ENCODE measurements around the gene SLC11A2.
A peak's percentile ranks its signal among the peaks of the same experiment; 100 is the strongest.
"Not testable (repeated sequence)": the region's sequence is repeated elsewhere in the genome, so short reads cannot be mapped to it uniquely, and the experiment has no call there.

Gene SLC11A2

GRCh38 chr12:51019927-51020326 lies 6.3 kb downstream of the SLC11A2 start:
- no peaks in the 10 kb centered on the region for H3K9me3 ChIP-seq (ENCODE audit: control extremely low read depth in 1 of 5, control insufficient read depth in 4 of 5, insufficient read depth in 2 of 5, low read depth in 1 of 5, low read length in 4 of 5)
- no peak overlapping the region for H3K4me3 ChIP-seq (ENCODE audit: control insufficient read depth in 1 of 7, extremely low read depth in 1 of 7, insufficient read depth in 4 of 7, low read depth in 2 of 7, low read length in 6 of 7)
- WGBS (ENCODE audit: insufficient coverage): no CpG with 5 or more reads among the region's 2 CpGs
- CTCF ChIA-PET: interaction anchor here (0.8 to 2.1 kb wide), 4 partner anchors 8 to 16 kb away, joined by 3 to 6 read pairs (median 4); no protein-coding TSS in a partner anchor
- H3K27me3 ChIP-seq (replicated peaks in 2 of 5; ENCODE audit: control insufficient read depth in 4 of 5, insufficient read depth in 5 of 5, low read length in 4 of 5): no peaks in the 10 kb centered on the region
- peaks cover 0 to 2% (median 0%) of the 10 kb centered on the region in 4 experiments for H3K36me3 ChIP-seq (ENCODE audit: control insufficient read depth in 4 of 4, insufficient read depth in 4 of 4, low read length in 3 of 4)
- peak overlapping the region; percentile 43 to 76 for H3K27ac ChIP-seq (ENCODE audit: insufficient read depth in 1 of 2, low read depth in 1 of 2, low read length in 2 of 2, poor library complexity in 1 of 2, severe bottlenecking in 2 of 2)
- peaks cover 25 to 51% (median 42%) of the 10 kb centered on the region in 4 experiments for H3K4me1 ChIP-seq (ENCODE audit: control extremely low read depth in 1 of 4, control insufficient read depth in 4 of 4, insufficient read depth in 4 of 4, low read length in 3 of 4)
- no peak for DNase-seq
- POLR2A ChIA-PET: interaction anchor here (1.2 kb wide), 1 partner anchor 11 kb away, joined by 4 read pairs; no protein-coding TSS in a partner anchor

GRCh38 chr12:51018956-51019355 lies 7.2 kb downstream of the SLC11A2 start:
- peaks cover 20 to 41% (median 32%) of the 10 kb centered on the region in 4 experiments for H3K4me1 ChIP-seq (ENCODE audit: control extremely low read depth in 1 of 4, control insufficient read depth in 4 of 4, insufficient read depth in 4 of 4, low read length in 3 of 4)
- H3K4me3 ChIP-seq (ENCODE audit: control insufficient read depth in 1 of 7, extremely low read depth in 1 of 7, insufficient read depth in 4 of 7, low read depth in 2 of 7, low read length in 6 of 7): no peak overlapping the region
- H3K9me3 ChIP-seq (ENCODE audit: control extremely low read depth in 1 of 5, control insufficient read depth in 4 of 5, insufficient read depth in 2 of 5, low read depth in 1 of 5, low read length in 4 of 5): no peaks in the 10 kb centered on the region
- ChIA-PET CTCF (interaction anchor here (1.2 to 1.6 kb wide), 3 partner anchors 9 to 11 kb away, joined by 4 to 5 read pairs (median 5); no protein-coding TSS in a partner anchor), POLR2A (interaction anchor here (0.6 kb wide), 1 partner anchor 439 kb away, joined by 4 read pairs; no protein-coding TSS in a partner anchor)
- H3K36me3 ChIP-seq (ENCODE audit: control insufficient read depth in 4 of 4, insufficient read depth in 4 of 4, low read length in 3 of 4): peaks cover 0 to 2% (median 0%) of the 10 kb centered on the region in 4 experiments
- no peaks in the 10 kb centered on the region for H3K27me3 ChIP-seq (replicated peaks in 2 of 5; ENCODE audit: control insufficient read depth in 4 of 5, insufficient read depth in 5 of 5, low read length in 4 of 5)
- WGBS (ENCODE audit: insufficient coverage): 89% methylated on average over 1 of the region's 2 CpGs
- DNase-seq: no peak
- no peak overlapping the region for H3K27ac ChIP-seq (ENCODE audit: insufficient read depth in 1 of 2, low read depth in 1 of 2, low read length in 2 of 2, poor library complexity in 1 of 2, severe bottlenecking in 2 of 2)

GRCh38 chr12:51017452-51017851 lies 8.7 kb downstream of the SLC11A2 start:
- ChIA-PET POLR2A (no interaction called here), CTCF (interaction anchor here (1.1 kb wide), 1 partner anchor 227 kb away, joined by 3 read pairs; no protein-coding TSS in a partner anchor)
- peaks cover 14 to 40% (median 28%) of the 10 kb centered on the region in 4 experiments for H3K4me1 ChIP-seq (ENCODE audit: control extremely low read depth in 1 of 4, control insufficient read depth in 4 of 4, insufficient read depth in 4 of 4, low read length in 3 of 4)
- no peaks in the 10 kb centered on the region for H3K27me3 ChIP-seq (replicated peaks in 2 of 5; ENCODE audit: control insufficient read depth in 4 of 5, insufficient read depth in 5 of 5, low read length in 4 of 5)
- no peak overlapping the region for H3K4me3 ChIP-seq (ENCODE audit: control insufficient read depth in 1 of 7, extremely low read depth in 1 of 7, insufficient read depth in 4 of 7, low read depth in 2 of 7, low read length in 6 of 7)
- no peaks in the 10 kb centered on the region for H3K9me3 ChIP-seq (ENCODE audit: control extremely low read depth in 1 of 5, control insufficient read depth in 4 of 5, insufficient read depth in 2 of 5, low read depth in 1 of 5, low read length in 4 of 5)
- no peak overlapping the region for H3K27ac ChIP-seq (ENCODE audit: insufficient read depth in 1 of 2, low read depth in 1 of 2, low read length in 2 of 2, poor library complexity in 1 of 2, severe bottlenecking in 2 of 2)
- DNase-seq: no peak
- H3K36me3 ChIP-seq (ENCODE audit: control insufficient read depth in 4 of 4, insufficient read depth in 4 of 4, low read length in 3 of 4): peaks cover 0 to 2% (median 0%) of the 10 kb centered on the region in 4 experiments

DNA sequence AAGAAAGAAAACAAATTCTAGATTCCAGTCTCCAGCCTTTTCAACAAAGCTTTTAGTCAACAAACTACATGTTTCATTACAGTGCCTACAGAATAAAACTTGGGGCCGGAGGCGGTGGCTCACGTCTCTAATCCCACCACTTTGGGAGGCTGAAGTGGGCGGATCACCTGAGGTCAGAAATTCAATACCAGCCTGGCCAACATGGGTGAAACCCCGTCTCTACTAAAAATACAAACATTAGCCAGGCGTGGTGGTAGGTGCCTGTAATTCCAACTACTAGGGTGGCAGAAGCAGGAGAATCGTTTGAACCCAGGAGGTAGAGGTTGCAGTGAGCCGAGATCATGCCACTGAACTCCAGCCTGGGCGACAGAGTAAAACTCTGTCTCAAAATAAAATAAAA lies 11.7 kb downstream of the SLC11A2 start:
- H3K27ac ChIP-seq (ENCODE audit: insufficient read depth in 1 of 2, low read depth in 1 of 2, low read length in 2 of 2, poor library complexity in 1 of 2, severe bottlenecking in 2 of 2); DNase-seq; POLR2A ChIA-PET; H3K4me3 ChIP-seq (ENCODE audit: control insufficient read depth in 1 of 7, extremely low read depth in 1 of 7, insufficient read depth in 4 of 7, low read depth in 2 of 7, low read length in 6 of 7); H3K9me3 ChIP-seq (ENCODE audit: control extremely low read depth in 1 of 5, control insufficient read depth in 4 of 5, insufficient read depth in 2 of 5, low read depth in 1 of 5, low read length in 4 of 5); H3K36me3 ChIP-seq (ENCODE audit: control insufficient read depth in 4 of 4, insufficient read depth in 4 of 4, low read length in 3 of 4); CTCF ChIA-PET; H3K27me3 ChIP-seq (replicated peaks in 2 of 5; ENCODE audit: control insufficient read depth in 4 of 5, insufficient read depth in 5 of 5, low read length in 4 of 5): not testable (repeated sequence)
- H3K4me1 ChIP-seq (ENCODE audit: control extremely low read depth in 1 of 4, control insufficient read depth in 4 of 4, insufficient read depth in 4 of 4, low read length in 3 of 4): peaks cover under 1 to 18% (median 5%) of the 10 kb centered on the region in 4 experiments
- 94% methylated on average over 5 of the region's 9 CpGs for WGBS (ENCODE audit: insufficient coverage)

GRCh38 chr12:51013441-51013840 lies 12.7 kb downstream of the SLC11A2 start:
- CTCF ChIA-PET: interaction anchor here (0.7 to 1.5 kb wide), 2 partner anchors 8 to 899 kb away, joined by 4 to 6 read pairs; no protein-coding TSS in a partner anchor
- Histone ChIP-seq H3K9me3 (ENCODE audit: control extremely low read depth in 1 of 5, control insufficient read depth in 4 of 5, insufficient read depth in 2 of 5, low read depth in 1 of 5, low read length in 4 of 5) (no peaks in the 10 kb centered on the region), H3K27ac (ENCODE audit: insufficient read depth in 1 of 2, low read depth in 1 of 2, low read length in 2 of 2, poor library complexity in 1 of 2, severe bottlenecking in 2 of 2) (no peak overlapping the region), H3K27me3 (replicated peaks in 2 of 5; ENCODE audit: control insufficient read depth in 4 of 5, insufficient read depth in 5 of 5, low read length in 4 of 5) (no peaks in the 10 kb centered on the region), H3K4me3 (ENCODE audit: control insufficient read depth in 1 of 7, extremely low read depth in 1 of 7, insufficient read depth in 4 of 7, low read depth in 2 of 7, low read length in 6 of 7) (no peak overlapping the region), H3K36me3 (ENCODE audit: control insufficient read depth in 4 of 4, insufficient read depth in 4 of 4, low read length in 3 of 4) (no peaks in the 10 kb centered on the region), H3K4me1 (ENCODE audit: control extremely low read depth in 1 of 4, control insufficient read depth in 4 of 4, insufficient read depth in 4 of 4, low read length in 3 of 4) (peaks cover 5 to 27% (median 14%) of the 10 kb centered on the region in 4 experiments)
- 100% methylated on average over 6 of the region's 7 CpGs for WGBS (ENCODE audit: insufficient coverage)
- POLR2A ChIA-PET: no interaction called here
- no peak for DNase-seq

DNA sequence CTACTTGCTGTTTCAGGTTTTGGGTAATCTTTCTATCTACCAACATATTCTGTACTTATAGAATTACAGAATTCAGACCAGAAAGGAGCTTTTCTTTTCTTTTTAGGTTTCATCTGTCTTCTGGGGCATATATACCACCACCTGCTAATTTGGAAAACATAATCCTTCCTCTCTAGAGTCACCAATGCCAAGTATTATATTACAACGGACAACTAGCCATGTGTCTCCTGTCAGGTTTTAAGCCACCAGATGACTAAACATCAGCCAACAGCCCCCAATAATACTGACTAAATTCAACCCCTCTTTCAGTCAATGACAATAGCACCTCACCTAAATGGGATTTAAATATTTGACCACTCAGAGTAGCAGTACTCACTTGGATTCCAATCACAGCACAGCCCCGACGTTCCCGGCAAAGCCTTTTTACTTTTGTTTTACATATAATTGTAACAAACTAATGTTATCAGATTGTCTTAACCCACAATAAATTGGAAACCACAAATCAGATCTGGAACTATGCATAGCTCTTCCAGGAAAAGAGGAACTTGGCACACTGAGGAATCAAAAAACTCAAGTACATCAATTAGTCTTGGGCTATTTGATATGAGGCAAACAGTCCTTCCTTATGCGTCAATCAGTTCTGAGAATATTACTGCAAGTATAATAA lies 13.5 kb downstream of the SLC11A2 start:
- H3K27me3 ChIP-seq (replicated peaks in 2 of 5; ENCODE audit: control insufficient read depth in 4 of 5, insufficient read depth in 5 of 5, low read length in 4 of 5): no peaks in the 10 kb centered on the region
- POLR2A ChIA-PET: interaction anchor here (0.5 to 0.6 kb wide), 2 partner anchors 9 to 338 kb away, joined by 3 to 5 read pairs; no protein-coding TSS in a partner anchor
- CTCF ChIA-PET: interaction anchor here (0.7 to 1.5 kb wide), 3 partner anchors 9 to 899 kb away, joined by 4 to 6 read pairs (median 5); partner anchors contain the start of gene SLC11A2

DNA sequence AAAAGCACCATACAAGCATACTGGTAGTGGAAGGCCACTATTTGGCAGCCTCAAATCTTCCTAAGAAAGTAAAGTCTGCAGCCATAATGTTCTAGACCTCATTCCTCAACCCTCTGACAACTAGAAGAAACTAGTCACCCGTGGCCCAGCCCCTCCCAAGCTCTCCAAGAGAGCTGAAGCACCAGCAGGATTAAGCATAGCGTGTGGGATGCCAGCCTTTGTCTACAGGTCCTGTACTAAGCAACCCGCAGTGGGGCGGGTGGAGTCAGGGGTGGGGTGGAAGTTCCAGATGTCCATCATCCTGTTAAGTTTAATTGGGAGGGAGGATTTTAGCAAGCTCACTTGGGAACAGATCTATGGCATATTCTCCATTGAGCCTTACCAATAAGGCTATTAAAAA lies 14.2 kb downstream of the SLC11A2 start:
- no peaks in the 10 kb centered on the region for H3K27me3 ChIP-seq (replicated peaks in 2 of 5; ENCODE audit: control insufficient read depth in 4 of 5, insufficient read depth in 5 of 5, low read length in 4 of 5)
- no peaks in the 10 kb centered on the region for H3K9me3 ChIP-seq (ENCODE audit: control extremely low read depth in 1 of 5, control insufficient read depth in 4 of 5, insufficient read depth in 2 of 5, low read depth in 1 of 5, low read length in 4 of 5)
- H3K4me3 ChIP-seq (ENCODE audit: control insufficient read depth in 1 of 7, extremely low read depth in 1 of 7, insufficient read depth in 4 of 7, low read depth in 2 of 7, low read length in 6 of 7): no peak overlapping the region
- peaks cover 3 to 8% (median 4%) of the 10 kb centered on the region in 4 experiments for H3K36me3 ChIP-seq (ENCODE audit: control insufficient read depth in 4 of 4, insufficient read depth in 4 of 4, low read length in 3 of 4)
- ChIA-PET CTCF (interaction anchor here (0.9 to 1.5 kb wide), 3 partner anchors 10 to 14 kb away, joined by 3 to 6 read pairs (median 5); partner anchors contain the start of gene SLC11A2), POLR2A (interaction anchor here (0.5 kb wide), 1 partner anchor 8 kb away, joined by 3 read pairs; no protein-coding TSS in a partner anchor)
- no peak overlapping the region for H3K27ac ChIP-seq (ENCODE audit: insufficient read depth in 1 of 2, low read depth in 1 of 2, low read length in 2 of 2, poor library complexity in 1 of 2, severe bottlenecking in 2 of 2)
- peaks cover 6 to 29% (median 15%) of the 10 kb centered on the region in 4 experiments for H3K4me1 ChIP-seq (ENCODE audit: control extremely low read depth in 1 of 4, control insufficient read depth in 4 of 4, insufficient read depth in 4 of 4, low read length in 3 of 4)
- DNase-seq: no peak
- WGBS (ENCODE audit: insufficient coverage): no CpG with 5 or more reads among the region's 4 CpGs

More for the DNA sequence above, 13.5 kb downstream of the SLC11A2 start:
- peak overlapping the region in 1 of 7 experiments; percentile 16 for H3K4me3 ChIP-seq (ENCODE audit: control insufficient read depth in 1 of 7, extremely low read depth in 1 of 7, insufficient read depth in 4 of 7, low read depth in 2 of 7, low read length in 6 of 7)
- H3K36me3 ChIP-seq (ENCODE audit: control insufficient read depth in 4 of 4, insufficient read depth in 4 of 4, low read length in 3 of 4): peaks cover 0 to 3% (median 2%) of the 10 kb centered on the region in 4 experiments
- H3K9me3 ChIP-seq (ENCODE audit: control extremely low read depth in 1 of 5, control insufficient read depth in 4 of 5, insufficient read depth in 2 of 5, low read depth in 1 of 5, low read length in 4 of 5): no peaks in the 10 kb centered on the region
- H3K27ac ChIP-seq (ENCODE audit: insufficient read depth in 1 of 2, low read depth in 1 of 2, low read length in 2 of 2, poor library complexity in 1 of 2, severe bottlenecking in 2 of 2): no peak overlapping the region
- 69% methylated on average over 2 of the region's 5 CpGs for WGBS (ENCODE audit: insufficient coverage)
- DNase-seq: peak; percentile 29 to 64 (median 53)
- peaks cover 6 to 29% (median 15%) of the 10 kb centered on the region in 4 experiments for H3K4me1 ChIP-seq (ENCODE audit: control extremely low read depth in 1 of 4, control insufficient read depth in 4 of 4, insufficient read depth in 4 of 4, low read length in 3 of 4)
